SH-SY5Y (cell line): ENCODE data around the gene TRRAP.

Experiments
- GATA2 ChIP-seq: IDR thresholded peaks from 2 replicates; pipeline ENCODE4 v1.6.1; 2011; ENCODE audit warnings: mild to moderate bottlenecking, low read depth, low read length
- GATA3 ChIP-seq: IDR thresholded peaks from 2 replicates; pipeline ENCODE4 v1.6.1; 2011; ENCODE audit warnings: low read depth, mild to moderate bottlenecking, low read length, moderate library complexity

- TF ChIP-seq GATA2 (no peak), GATA3 (no peak)
Observed at GRCh38 chr7:99036546-99037111, 158.3 kb downstream of the TRRAP start.
